Activated CD4-positive, CD25-positive, alpha-beta regulatory T cell (primary cell): Measurements from ENCODE around the gene ANK2.
"Not testable (repeated sequence)": the region's sequence is repeated elsewhere in the genome, so short reads cannot be mapped to it uniquely, and the experiment has no call there.

Source experiments
- DNase-seq, 4 experiments: peaks; one replicate each; lab custom pipeline; 2025; lab: John Stamatoyannopoulos, UW

The ANK2 gene

GRCh38 chr4:113209652-113210320, 160.3 kb downstream of the ANK2 start:
- no peak for DNase-seq

DNA sequence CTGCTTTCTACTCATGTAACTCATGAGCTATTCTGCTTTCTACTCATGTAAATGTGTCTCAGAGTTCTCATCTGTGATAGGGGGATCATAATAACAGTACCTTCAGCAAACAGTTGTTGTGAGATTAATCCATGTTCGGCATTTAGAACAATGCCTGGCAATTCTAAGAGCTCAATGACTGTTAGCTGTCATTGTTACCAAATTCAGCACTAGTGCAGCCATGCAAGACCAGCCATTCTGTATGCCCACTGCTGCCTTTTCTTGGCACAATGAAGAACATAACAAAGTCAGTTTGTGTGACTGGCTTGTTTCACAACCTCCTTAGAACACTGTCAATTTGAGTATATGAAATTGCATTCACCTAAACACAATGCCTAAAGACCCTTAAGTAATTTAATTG, 163.2 kb downstream of the ANK2 start:
- no peak for DNase-seq

- no peak for DNase-seq
Measured at GRCh38 chr4:113221990-113222389, 172.5 kb downstream of the ANK2 start.

- DNase-seq, result no peak
Measured at GRCh38 chr4:113222471-113222870, 173.0 kb downstream of the ANK2 start.

- no peak for DNase-seq
Measured at GRCh38 chr4:113223001-113223400, 173.5 kb downstream of the ANK2 start.

DNA sequence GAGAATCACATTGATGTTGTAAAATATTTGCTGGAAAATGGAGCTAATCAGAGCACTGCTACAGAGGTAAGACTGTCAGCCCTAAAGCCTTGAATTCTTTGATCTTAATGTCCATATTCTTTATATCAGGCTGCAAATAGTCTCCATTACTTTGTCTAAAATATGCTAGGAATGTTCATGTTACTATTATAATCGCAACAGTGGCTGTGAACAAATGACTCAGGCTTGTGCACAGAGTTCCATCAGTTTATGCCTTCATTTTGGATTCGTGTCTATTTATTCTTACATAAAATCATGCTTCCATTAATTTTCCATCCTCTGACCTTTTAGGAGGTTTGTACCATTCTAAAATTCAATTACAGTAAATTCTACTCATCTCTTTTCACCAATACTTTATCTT, 182.7 kb downstream of the ANK2 start:
- DNase-seq, result no peak

- DNase-seq, result no peak
Measured at GRCh38 chr4:113236916-113237315, 187.5 kb downstream of the ANK2 start.

DNA sequence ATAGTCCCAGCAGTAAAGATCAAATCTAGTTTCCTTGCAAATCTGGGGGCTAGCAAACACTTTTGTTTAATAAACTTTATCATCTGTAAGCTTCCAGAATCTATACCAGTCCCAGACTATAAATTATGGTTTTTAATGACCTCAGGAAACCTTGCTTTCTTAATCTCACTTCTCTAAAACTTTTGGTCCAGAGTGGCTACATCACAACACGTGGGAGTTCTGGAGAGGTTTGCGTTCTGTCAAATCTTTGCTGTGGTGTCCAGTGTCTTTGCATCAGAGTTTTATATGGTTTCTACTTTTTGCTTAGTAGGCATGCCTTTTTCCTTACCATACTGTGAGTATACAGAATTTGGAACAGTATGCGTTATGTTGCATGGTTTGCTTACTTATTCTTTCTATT, 193.9 kb downstream of the ANK2 start:
- DNase-seq, result no peak

DNA sequence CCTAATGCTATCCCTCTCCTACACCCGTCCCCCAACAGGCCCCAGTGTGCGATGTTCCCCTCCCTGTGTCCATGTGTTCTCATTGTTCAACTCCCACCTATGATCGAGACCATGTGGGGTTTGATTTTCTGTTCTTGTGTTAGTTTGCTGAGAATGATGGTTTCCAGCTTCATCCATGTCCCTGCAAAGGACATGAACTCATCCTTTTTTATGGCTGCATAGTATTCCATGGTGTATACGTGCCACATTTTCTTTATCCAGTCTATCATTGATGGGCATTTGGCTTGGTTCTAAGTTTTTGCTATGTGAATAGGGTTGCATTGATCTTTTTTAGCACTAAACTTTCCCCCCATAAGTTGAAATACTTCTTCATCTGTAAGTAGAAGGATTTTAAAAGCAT, 195.3 kb downstream of the ANK2 start:
- DNase-seq, result not testable (repeated sequence)

GRCh38 chr4:113248320-113248719, 198.9 kb downstream of the ANK2 start:
- DNase-seq, result no peak

DNA sequence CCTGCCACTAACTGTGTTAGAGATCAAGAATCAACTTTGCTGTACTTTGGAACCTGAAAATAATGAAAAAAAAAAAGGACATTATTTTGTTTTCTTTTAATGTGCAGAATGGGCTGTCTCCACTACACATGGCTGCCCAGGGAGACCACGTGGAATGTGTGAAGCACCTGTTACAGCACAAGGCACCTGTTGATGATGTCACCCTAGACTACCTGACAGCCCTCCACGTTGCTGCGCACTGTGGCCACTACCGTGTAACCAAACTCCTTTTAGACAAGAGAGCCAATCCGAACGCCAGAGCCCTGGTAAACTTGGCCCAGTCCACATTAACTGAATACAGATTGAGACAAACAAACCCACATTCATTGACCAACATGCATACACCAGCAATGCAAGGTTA, 206.2 kb downstream of the ANK2 start:
- no peak for DNase-seq

GRCh38 chr4:113256946-113257345, 207.5 kb downstream of the ANK2 start:
- no peak for DNase-seq

DNA sequence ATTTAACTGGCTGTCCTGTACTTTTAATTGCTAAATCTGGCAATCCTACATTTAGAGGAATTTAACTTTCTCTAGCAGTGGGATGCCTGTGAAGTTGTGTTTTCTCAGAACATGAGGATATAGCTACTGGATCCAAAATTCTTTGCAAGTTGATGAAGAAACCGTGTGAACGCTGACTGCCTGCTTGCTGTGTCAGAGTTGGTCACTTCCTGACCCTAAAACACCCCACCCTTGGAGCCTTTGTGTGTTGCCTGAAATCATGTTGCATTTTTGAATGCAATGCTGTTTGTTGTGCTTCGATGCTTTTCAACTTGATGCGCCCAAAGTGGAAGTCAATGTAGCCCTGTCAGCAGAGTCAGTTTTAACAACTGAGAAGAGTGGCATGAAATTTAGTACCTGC, 211.2 kb downstream of the ANK2 start:
- DNase-seq, result no peak

- no peak for DNase-seq
Measured at GRCh38 chr4:113263274-113263673, 213.8 kb downstream of the ANK2 start.

GRCh38 chr4:113270520-113271319, 221.3 kb downstream of the ANK2 start:
- no peak for DNase-seq

GRCh38 chr4:113272523-113272922, 223.1 kb downstream of the ANK2 start:
- DNase-seq, result no peak

GRCh38 chr4:113273721-113274220, 224.3 kb downstream of the ANK2 start:
- DNase-seq, result no peak

DNA sequence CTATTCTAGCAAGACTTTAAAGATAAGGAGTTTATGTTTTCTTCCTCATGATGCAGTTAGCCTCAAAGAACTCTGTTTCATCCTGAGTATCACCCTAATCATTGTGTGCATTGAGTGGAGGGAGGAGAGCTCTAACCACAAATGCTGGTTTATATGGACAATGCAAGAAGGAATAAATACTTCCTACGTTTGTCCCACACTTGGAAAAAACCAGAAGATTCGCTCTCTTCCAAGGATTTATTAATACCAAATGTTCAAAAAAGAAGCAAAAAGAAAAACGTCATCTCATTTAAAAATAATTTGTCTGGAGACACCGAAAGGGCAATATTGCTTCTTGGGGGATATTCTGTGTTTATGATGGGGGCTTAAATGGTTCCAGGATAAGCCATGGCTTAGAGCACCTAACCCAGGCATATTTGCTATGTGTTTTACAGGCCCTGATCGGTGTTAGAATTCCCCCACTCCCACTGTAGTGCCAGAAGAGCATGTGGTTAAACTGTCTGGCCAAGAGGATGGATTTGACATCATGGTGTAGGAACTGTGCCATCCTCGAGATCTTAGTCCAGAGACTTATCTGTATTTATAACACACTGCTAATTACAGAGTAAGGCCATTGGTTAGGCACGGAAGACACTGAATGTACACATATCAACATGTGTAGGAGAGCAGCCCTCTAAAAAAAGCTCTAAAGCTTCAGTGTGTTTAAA, 227.2 kb downstream of the ANK2 start:
- no peak for DNase-seq

DNA sequence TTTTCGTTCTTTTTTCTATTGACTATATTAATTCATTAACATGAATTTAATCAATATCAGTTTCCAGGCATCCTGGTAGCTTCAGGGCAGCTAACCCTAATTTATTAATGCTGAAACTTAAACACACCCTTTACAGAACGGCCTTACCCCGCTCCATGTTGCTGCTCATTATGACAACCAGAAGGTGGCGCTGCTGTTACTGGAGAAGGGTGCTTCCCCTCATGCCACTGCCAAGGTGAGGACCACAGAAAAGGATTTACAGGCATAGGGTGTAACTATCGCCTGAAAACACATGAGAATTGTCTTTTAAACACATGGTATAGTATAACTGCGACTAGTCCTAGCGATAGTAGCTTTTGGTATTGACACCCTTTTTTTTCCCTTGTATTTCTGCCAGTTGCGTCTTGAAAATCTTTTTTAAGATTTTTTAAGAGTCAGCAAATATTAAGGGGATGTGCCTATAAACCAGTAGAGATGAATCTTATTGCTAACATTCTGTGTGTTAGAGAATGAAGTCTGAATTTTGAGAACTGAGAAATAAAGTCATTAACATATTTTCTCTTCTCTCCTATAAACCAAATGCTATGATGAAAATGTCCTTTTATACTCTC, 229.0 kb downstream of the ANK2 start:
- DNase-seq, result peak in 3 of 4 experiments; percentile 3 to 15 (median 7)

GRCh38 chr4:113285501-113285900, 236.0 kb downstream of the ANK2 start:
- DNase-seq, result no peak

DNA sequence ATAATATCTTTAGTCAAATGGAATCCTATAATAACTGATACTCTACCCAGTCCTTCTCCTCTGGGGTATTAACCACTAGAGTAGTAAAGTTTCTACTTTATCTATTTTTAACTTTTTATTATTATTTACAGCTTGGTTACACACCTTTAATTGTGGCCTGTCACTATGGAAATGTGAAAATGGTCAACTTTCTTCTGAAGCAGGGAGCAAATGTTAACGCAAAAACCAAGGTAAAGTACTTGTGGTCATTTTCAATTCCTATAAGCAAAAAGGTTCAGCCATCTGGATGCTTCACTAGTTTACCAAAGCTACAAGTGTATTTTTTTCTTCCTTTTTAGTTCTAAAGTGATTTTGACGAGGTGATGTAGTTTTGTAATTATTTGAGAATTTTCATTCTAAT, 238.8 kb downstream of the ANK2 start:
- no peak for DNase-seq

- no peak for DNase-seq
Measured at GRCh38 chr4:113288696-113289095, 239.2 kb downstream of the ANK2 start.
